Activated CD4-positive, alpha-beta T cell treated with anti-CD3 and anti-CD28 coated beads for 48 hours (primary cell): Measurements from ENCODE around the gene ATXN2.
"Not testable (repeated sequence)": the region's sequence is repeated elsewhere in the genome, so short reads cannot be mapped to it uniquely, and the experiment has no call there.

Experiments used
- DNase-seq: peaks from one replicate; pipeline ENCODE4 v3.0.0-alpha.2; 2020

The ATXN2 gene

DNA sequence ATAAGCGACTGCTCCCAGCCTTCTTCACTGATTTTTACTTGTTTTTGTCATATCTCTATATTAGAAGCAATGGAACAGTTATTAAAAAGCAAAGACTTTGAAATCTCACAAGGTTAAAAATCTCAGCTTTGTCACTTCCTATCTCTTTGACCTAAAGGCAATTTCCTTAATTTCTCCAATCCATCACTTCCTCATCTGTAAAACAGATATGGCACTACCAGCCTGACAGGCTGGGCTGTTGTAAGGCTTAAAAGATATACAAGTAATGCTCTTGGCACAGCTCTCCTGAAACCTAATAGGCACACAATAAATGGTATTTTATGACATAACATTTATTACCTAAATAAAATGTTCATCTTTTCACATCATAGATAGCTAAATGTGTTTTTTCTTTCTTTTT is 25.6 kb downstream of the ATXN2 start:
- no peak for DNase-seq

DNA sequence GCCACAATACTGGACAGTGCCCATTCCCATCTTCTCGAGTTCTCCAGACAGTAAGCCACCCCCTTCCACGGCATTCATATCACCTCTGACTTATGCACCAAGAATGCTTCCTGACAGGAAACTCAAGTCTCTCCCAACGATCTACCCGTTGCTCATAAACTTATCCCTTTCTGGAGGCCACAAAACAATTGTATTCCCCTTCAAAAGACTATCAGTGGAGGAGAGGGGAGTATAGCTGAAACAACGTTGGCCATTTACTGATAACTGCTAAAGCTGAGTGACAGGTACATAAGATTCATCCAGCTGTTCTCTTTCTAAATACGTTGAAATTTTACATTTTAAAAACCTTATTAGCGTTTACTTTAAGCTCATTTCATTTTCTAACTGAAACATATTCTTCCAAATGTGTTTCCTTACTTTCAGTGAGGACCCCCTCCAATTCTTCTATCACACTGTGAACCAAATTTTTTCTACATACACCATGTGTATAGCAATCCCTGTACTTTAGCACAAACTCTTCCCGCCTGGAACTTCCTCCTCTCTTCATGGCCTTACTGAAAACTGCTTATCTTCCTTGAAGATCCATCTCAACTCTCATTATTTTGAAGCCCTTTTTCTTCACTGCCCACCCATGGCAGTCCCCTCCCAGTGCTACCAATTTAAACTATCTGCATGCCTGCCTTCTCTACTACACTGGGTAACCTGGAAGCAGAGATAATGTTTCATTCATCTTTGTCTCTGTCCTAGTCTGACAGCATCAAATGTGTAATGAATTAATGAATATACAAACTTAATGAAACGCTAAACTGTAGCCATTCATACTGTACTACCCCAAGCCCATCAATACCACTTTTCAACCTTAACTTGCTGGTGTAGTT is 28.8 kb downstream of the ATXN2 start:
- no peak for DNase-seq

DNA sequence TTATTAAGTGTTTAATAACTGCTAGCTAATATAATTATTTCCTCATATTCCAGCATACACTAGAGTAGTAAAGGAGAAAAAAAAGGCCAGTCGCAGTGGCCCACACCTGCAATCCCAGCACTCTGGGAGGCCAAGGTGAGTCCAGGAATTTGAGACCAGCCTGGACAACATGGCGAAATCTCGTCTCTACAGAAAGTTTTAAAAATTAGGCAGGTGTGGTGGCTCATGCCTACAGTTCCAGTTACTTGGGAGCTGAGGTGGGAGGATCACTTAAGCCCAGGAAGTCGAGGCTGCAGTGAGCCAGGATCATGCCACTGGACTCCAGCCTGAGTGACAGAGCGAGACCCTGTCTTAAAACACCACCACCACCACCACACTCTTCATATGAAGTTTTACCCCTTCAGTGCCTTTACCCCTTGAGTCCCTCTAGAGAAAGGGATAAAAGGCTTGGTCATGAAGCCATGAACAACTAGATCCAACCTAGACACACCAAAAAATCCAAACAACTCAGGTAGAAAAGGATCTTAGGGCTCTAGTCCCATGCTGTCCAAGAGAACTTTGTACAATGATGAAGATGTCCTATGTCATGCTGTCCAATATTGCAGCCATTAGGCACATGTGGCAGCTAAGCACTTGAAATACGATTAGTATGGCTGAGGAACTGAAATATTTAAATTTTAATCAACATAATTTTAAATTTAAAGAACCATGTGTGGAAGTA is 29.6 kb downstream of the ATXN2 start:
- no peak for DNase-seq

DNA sequence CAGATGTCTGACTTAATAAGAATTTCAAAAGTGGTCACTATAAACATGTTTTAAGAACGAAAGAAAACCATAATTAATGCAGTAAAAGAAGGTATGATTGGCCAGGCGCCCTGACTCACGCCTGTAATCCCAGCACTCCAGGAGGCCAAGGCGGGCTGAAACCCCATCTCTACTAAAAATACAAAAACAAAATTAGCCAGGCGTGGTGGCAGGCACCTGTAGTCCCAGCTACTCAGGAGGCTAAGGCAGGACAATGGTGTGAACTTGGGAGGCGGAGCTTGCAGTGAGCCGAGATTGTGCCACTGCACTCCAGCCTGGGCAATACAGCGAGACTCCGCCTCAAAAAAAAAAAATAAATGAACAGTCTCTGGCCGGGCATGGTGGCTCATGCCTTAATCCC is 38.3 kb downstream of the ATXN2 start:
- DNase-seq: not testable (repeated sequence)

DNA sequence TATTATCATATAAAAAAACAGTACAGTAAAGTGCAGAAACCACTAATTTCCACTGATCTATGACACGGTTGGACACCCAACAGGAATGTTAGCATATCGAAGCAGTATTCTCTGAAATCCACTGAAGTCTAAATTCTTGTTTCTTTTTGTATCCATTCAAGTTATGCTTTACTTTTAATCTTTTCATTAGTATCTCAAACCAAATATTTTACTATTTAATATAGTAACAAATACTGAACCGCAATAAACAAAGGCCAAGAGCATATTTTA is 41.1 kb downstream of the ATXN2 start:
- DNase-seq: no peak

DNA sequence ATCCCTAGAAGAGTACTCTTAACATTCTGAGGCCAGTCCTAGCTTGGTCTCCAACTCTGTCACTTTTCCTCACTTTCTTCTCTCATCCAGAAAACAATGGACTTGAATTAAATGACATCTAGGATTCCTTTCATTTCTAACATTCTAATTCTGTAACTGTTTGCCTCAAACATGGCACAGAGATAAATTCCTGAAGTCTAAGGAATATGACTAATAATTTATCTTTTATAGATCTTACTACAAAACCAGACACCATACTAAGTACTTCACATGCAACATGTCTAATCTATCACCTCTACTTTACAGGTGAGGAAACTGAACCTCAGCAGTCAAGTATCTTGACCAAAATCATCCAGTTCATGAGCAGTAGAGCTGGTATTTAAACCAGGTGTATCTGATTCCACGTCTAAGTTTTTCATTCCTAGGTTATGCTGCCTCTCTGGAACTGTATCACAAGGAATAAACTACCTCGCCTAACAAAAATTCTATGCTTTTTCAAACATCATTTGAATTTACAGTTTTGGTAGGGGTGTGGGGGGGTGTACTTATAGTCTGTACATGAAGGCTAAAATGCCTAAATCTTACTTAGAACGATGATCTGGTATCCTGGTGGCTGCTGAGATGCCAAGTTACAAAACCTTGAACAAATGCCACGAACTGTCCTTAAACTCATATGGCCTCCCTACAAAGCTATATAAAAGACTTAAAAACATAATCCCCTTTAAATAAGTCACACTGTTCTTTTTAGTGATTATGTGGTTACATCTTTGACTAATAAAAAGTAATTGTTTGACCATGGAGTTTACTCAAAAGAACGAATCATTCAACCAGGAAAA is 41.6 kb downstream of the ATXN2 start:
- DNase-seq: no peak

DNA sequence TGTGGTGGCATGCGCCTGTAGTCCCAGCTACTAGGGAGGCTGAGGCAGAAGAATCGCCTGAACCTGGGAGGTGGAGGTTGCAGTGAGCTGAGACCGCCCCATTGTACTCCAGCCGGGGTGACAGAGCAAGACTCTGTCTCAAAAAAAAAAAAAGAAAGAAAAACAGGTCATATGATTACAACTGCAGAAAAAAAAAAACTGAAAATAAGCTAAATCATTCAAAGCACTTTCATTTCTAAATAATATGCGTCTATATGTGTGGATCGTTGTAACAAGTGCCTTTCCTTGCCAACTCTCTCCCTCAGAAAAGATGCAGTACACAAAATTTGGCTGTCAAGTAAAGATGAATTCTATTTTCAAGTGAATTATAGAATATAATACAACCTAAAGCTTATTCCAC is 42.4 kb downstream of the ATXN2 start:
- DNase-seq: no peak

DNA sequence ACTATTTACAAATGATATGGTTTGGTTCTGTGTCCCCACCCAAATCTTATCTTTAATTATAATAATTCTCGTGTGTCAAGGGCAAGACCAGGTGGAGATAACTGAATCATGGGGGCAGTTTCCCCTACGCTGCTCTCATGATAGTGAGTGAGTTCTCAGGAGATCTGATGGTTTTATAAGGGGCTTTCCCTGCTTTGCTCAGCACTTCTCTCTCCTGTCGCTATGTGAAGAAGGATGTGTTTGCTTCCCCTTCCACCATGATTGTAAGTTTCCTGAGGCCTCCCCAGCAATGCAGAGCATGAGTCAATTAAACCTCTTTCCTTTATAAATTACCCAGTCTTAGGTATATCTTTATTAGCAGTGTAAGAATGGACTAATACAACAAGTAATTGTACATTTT is 43.8 kb downstream of the ATXN2 start:
- not testable (repeated sequence) for DNase-seq

DNA sequence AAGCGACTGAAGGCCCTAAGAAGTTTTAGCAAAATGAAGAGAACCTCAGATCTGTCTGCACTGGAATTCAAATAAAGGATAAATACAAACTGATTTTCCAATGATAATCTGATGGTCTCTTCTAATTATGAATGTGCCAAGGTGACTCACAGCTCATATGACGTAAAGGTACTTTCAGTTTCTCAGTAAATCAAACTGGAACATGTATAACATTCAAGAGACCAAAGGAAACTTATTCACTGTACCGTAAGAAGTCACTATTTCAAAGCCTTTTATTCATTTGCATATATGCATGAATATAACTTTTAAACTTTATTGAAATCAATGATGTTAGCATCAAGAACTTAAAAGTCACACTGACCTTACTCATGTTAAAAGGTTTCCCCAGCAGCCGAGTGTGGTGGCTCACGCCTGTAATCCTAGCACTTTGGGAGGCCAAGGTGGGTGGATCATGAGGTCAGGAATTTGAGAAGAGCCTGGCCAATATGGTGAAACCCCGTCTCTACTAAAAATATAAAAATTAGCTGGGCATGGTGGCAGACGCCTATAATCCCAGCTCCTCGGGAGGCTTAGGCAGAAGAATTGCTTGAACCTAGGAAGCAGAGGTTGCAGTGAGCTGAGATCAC is 52.2 kb downstream of the ATXN2 start:
- peak; percentile 52 for DNase-seq

DNA sequence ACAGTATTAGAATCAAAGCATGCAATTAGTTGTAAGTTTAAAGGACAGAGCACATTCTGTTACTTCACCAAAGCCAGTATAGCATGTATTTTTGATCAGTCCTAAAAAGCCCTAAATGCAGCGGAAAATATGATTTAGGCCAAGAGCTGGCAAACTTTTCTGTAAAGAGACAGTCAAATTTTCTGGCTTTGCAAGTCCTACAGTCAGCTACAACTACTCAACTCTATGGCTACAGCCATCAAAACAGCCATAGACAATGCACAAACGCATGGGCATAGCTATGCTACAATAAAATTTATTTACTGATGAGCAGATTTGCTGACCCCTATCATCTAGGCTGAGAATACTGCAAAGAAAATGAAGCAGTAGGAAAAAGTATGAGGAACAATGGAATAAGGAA is 52.9 kb downstream of the ATXN2 start:
- DNase-seq: no peak

DNA sequence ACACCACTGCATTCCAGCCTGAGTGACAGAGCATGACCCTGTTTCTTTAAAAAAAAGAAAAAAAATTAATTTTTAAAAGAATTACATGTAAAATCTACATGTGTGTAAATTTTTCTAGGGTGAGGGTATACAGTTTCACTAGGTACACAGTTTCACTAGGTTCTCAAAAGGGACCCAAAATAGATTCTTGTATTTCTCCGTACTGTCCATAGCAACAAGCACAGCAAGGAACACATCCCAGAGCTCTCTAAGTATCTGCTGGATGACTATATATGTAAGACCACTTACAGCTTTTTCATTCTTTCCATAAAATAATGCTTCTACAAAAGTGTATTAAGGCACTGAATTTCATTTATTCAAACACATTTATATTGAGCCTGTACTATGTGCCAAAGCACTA is 55.1 kb downstream of the ATXN2 start:
- no peak for DNase-seq

DNA sequence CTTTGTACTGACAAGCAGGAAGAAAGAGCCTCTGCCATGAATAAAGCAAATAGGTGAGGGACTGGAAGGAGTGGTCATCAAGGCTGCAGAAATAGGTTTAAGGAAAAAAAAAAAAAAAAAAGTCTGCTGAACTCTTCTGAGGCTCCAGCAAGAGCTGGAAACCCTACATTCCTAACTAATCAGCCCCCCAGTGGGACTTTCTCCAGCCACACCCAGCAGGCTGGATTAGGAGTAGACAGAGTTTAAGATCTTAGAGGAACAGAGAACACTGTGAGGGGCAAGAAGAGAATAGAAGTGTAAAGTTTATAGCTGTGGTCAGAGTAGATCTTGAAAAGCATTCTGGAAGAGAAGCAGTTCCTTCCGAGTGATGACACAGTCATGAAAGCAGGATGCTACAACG is 66.4 kb downstream of the ATXN2 start:
- DNase-seq: no peak

DNA sequence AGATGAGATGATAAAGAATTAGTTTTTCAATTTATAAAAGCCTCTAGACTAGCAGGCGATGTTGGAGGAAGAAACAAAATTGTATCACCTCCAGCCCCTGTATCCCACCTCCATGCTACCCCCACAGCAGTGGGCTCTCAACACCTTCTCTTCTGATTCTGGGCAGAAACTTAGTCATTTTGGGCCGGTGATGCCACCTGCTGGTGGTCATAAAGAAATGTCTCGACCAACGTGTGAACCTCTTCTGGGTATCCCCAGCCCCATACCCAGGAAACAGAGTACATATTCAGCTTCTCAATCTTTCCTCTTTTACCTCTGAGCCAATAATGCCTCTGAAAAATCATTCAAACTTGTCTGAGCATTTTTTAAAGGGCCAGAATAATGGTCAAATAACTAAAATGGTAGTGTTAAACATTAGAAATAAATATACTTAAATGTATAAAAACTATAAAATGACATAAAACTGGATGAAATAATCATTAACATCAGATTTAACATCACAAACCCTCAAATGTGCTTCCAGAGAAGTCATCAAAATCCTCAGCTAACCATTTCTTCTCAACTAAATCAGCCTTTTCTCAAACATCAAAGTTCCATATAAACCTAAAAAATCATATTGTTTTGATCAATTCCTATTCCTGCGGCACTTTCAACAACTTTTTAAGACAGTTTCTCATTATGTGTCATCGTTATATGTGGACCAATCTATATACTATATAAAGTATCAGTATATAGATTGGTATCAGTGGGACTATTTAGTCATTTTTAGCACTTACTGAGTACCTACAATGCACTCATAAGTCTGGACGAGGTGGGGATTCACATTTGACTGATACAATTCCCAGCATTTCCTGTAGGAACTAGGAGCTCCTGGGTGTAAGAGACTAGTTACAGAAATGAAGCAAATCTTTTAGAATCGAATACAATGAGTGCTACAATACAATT is 69.4 kb downstream of the ATXN2 start:
- peak; percentile 70 for DNase-seq

DNA sequence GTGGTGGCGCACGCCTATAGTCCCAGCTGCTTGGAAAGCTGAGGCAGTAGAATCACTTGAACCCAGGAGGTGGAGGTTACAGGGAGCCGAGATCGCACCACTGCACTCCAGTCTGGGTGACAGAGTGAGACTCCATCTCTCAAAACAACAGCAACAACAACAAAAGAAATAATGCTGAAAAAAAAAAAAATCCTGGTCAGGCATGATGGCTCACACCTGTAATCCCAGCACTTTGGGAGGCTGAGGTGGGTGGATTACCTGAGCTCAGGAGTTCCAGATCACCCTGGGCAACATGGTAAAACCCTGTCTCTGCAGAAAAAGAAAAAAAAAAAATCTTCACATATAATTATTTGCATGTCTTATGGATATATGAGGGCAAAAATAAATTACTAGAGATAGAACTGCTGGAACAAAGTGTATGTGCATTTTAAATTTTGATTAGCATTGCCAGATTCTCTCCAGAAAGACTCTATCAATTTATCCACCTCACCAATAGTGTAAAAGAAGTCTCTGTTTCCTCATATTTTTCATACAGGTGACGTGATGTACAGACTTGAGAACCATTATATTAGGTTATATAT is 75.4 kb downstream of the ATXN2 start:
- DNase-seq: no peak

DNA sequence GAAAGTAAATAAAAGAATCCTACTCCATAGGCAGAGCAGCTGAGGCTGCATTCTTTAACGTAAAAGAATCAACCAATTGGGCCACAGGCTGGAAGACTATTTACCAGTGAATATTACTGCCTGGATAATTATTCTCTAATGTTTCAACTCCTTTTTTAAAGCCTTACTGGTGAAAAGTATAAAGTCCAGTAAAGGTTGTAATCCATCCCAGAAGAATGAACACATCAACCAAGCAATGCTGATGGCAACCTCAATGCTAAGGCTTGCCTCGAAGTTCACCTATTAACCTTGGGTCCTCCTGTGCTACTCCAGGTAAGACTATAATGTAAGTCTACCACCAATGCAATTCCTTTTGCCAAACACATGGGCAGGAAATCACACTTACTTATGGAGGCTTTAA is 77.3 kb downstream of the ATXN2 start:
- DNase-seq: no peak

DNA sequence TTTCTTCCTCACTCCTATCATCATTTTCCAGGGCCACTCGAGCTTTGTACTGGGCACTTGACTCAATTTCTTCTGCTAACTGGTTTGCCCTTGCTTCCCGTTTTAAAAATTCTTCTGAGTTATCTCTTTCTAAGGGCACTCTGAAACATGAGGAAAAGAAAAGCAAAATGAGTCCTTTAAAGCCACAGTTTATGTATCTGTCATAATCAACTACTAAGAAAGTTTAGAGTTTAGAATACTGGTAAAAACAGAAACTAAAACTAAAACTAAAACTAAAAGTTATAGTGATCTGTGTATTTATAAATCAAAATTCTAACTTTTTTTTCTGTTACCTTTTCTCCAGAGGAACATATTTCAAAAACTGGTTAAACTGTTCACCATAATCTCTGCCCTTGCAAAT is 79.2 kb downstream of the ATXN2 start:
- DNase-seq: no peak

DNA sequence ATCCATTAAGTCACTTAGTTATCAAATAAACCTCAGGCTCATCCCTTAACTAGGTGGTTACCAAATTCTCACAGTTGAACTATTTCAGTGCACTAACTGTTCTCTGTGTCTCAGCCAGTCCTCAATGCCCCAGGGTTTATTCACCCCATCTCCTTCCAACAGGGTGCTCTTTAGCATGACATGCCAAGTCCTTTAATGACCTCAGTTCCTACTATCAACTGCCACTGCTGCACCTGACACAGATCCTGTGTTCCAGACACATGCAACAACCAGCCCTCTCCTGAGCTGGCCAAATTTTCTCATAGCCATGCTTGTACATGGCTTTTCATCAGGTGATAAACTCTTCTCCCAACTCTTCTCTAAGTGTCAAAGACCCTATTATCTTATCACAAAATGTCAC is 80.0 kb downstream of the ATXN2 start:
- DNase-seq: no peak

DNA sequence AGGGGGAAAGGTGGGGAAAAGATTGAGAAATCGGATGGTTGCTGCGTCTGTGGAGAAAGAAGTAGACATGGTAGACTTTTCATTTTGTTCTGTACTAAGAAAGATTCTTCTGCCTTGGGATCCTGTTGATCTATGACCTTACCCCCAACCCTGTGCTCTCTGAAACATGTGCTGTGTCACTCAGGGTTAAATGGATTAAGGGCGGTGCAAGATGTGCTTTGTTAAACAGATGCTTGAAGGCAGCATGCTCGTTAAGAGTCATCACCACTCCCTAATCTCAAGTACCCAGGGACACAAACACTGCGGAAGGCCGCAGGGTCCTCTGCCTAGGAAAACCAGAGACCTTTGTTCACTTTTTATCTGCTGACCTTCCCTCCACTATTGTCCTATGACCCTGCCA is 91.4 kb downstream of the ATXN2 start:
- not testable (repeated sequence) for DNase-seq

DNA sequence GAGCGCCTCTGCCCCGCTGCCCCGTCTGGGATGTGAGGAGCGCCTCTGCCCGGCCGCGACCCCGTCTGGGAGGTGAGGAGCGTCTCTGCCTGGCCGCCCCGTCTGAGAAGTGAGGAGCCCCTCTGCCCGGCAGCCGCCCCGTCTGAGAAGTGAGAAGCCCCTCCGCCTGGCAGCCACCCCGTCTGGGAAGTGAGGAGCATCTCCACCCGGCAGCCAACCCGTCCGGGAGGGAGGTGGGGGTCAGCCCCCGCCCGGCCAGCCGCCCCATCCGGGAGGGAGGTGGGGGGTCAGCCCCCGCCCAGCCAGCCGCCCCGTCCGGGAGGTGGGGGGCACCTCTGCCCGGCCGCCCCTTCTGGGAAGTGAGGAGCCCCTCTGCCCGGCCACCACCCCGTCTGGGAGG is 91.9 kb downstream of the ATXN2 start:
- DNase-seq: not testable (repeated sequence)

DNA sequence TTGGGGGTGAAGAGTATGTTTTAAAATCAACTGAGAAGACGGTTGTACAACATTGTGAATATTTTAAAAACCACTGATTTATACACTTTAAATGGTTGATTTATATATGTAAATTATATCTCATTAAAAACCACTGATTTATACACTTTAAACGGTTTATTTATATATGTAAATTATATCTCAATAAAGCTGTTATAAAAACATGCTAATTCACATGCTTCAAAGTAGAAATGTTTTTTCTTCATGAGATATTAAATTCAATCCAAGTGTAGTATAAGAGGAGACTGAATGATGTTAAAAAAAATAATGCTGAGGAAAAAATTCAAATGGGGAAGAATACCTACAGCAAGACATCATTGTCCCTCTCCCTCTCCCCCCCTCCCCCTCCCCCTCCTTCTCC is 92.9 kb downstream of the ATXN2 start:
- DNase-seq: no peak

DNA sequence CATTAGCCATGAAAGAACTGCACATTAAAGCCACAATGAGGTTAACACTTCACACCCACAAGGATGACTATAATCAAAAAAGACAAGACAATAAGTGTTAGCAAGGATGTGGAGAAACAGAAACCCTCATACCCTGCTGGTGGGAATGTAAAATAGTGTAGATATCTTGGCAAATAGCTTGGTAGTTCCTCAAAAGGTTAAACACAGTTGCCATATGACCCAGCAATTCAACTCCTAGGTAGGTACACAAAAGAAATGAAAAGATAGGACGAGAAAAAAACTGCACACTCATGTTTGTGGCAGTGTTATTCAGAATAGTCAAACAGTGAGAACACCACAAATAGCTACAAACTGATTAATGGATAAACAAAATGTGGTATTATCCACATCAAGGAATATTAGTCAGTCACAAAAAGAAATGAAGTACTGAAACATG is 93.5 kb downstream of the ATXN2 start:
- no peak for DNase-seq

DNA sequence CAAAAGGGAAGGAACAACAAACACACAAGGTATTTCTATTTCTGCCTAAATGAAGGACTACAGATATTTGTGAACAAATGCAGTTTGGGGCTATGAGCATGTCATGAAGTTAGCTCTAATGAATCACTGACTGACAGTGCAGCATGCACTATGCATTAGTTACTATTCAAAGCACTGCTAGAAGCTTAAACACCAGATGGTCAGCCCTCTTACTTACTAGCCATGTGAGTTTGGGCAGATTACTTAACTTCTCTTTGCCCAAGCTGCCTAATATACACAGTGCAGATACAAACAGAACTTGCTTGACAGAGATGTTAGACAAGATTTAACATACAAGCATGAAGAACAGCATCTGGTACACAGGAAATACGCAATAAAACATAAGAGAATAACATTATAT is 96.0 kb downstream of the ATXN2 start:
- no peak for DNase-seq
